ENCODE measurements around the gene CHD5.

Gene CHD5

DNA sequence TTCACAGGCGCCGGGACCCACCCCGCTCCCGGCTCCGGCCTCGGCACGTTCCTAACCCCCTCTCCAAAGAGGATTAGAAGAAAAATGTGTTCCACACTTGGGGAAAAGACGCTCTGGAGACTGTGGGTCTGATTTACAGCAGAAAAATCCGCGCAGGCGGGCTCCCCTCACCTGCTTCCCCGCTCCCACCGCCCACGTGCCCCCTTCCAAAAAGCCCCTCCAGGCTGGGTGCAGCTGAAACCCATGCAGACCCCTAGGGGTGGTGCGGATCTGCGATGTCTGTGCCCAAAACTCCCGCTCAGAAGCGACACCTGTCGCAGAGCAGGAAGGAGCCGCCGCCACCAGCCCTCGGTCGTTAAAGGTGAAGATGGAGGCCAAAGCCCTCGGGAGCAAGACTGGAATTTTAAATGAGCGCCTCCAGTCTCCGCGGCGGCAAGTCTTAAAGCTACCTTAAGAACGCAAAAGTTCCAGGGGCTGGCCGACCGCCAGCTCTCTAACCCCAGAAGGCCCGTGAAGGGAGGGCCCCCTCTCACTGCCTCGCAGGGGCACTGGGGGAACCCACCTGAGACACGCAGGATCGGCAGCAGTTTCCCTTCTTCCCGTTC, 688 bp upstream of the CHD5 start:
- Histone ChIP-seq H3K27me3 (peaks cover 74% of the 10 kb centered on the region), H3K4me1 (ENCODE audit: control insufficient read depth in 1 of 2, insufficient read depth in 1 of 2, low read depth in 1 of 2, low read length in 1 of 2) (peaks cover 22 to 31% of the 10 kb centered on the region in 2 experiments), H3K4me3 (ENCODE audit: low read depth in 1 of 2, low read length in 1 of 2) (no peak overlapping the region), H3K36me3 (no peaks in the 10 kb centered on the region), H3K27ac (no peak overlapping the region), H3K9me3 (no peaks in the 10 kb centered on the region)
- TF ChIP-seq, protein P1, sequence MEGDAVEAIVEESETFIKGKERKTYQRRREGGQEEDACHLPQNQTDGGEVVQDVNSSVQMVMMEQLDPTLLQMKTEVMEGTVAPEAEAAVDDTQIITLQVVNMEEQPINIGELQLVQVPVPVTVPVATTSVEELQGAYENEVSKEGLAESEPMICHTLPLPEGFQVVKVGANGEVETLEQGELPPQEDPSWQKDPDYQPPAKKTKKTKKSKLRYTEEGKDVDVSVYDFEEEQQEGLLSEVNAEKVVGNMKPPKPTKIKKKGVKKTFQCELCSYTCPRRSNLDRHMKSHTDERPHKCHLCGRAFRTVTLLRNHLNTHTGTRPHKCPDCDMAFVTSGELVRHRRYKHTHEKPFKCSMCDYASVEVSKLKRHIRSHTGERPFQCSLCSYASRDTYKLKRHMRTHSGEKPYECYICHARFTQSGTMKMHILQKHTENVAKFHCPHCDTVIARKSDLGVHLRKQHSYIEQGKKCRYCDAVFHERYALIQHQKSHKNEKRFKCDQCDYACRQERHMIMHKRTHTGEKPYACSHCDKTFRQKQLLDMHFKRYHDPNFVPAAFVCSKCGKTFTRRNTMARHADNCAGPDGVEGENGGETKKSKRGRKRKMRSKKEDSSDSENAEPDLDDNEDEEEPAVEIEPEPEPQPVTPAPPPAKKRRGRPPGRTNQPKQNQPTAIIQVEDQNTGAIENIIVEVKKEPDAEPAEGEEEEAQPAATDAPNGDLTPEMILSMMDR (IDR thresholded peaks at IDR 0.05), result no peak

DNA sequence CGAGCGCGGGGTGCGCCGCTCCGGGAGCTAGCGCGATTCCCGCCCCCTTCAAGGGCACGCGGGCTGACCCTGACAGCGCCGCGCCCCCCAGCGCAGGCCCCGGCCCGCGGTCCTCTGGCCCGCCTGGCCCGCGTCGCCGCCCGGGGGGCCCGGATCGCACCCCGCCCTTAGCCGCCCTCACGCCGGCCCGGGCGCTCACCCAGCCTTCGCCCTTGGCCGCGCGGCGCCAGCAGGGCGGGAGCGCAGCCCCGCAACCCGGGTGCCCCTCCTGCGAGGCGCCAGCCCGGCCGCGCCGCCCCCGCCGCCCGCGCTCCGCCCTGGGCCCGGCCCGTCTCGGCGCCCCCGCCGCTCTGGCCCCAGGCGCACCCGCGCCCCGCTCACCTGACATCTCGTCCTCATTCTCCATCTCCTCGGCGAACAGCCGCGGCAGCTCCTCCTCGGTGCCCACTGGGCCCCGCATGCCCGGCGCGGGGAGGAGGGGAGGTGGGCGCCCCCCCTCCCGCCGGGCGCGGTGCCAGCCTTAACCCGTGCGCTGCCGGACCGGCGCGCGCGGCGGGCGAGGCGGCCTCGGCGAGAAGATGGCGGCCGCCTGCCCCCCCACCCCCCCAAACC, 451 bp downstream of the CHD5 start:
- Histone ChIP-seq H3K9me3 (no peaks in the 10 kb centered on the region), H3K4me1 (ENCODE audit: control insufficient read depth in 1 of 2, insufficient read depth in 1 of 2, low read depth in 1 of 2, low read length in 1 of 2) (peaks cover 15 to 22% of the 10 kb centered on the region in 2 experiments), H3K4me3 (ENCODE audit: low read depth in 1 of 2, low read length in 1 of 2) (no peak overlapping the region), H3K27me3 (peaks cover 82% of the 10 kb centered on the region), H3K36me3 (no peaks in the 10 kb centered on the region), H3K27ac (no peak overlapping the region)
- TF ChIP-seq, protein P1 (IDR thresholded peaks at IDR 0.05), result no peak

- peaks cover 86% of the 10 kb centered on the region for H3K27me3 ChIP-seq
- H3K9me3 ChIP-seq, result no peaks in the 10 kb centered on the region
- H3K27ac ChIP-seq, result no peak overlapping the region
- no peaks in the 10 kb centered on the region for H3K36me3 ChIP-seq
- H3K4me3 ChIP-seq (ENCODE audit: low read depth in 1 of 2, low read length in 1 of 2), result no peak overlapping the region
- TF ChIP-seq, protein P1 (IDR thresholded peaks at IDR 0.05), result no peak
- peaks cover 8 to 15% of the 10 kb centered on the region in 2 experiments for H3K4me1 ChIP-seq (ENCODE audit: control insufficient read depth in 1 of 2, insufficient read depth in 1 of 2, low read depth in 1 of 2, low read length in 1 of 2)
Observed at GRCh38 chr1:6178751-6179563, 1.2 kb downstream of the CHD5 start.

DNA sequence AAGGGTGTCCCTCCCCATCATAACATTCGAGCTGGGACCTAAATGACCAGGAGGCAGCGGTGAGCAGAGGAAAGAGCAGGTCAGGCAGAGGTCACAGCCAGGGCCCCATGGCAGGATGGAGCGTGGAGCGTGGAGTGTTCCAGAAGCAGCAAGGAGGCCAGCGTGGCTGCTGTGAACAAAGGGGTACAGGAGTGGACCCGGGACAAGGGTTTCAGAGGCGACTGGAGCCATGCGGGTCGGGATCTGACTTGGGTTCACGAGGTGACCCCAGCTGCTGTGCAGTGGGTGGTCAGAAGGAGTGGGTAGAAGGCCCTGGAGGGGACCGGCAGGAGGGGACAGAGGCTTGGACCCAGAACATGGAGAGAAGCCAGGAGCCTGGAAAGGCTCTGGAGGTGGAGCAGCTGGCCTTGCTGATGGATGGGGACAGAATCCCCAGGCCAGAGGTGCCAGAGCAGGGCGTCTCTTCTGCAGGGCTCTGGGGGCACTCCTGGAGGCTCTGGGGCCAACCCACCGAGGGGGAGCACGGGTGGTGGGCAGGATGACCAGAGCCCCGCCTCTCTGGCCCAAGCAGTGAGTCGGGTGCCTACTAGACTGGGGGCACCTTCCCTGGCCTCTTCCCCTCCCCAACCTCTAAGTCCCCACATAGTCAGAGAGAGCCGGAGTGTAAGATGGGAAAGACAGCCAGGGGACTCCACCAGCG, 2.3 kb downstream of the CHD5 start:
- TF ChIP-seq, protein P1 (IDR thresholded peaks at IDR 0.05), result no peak
- Histone ChIP-seq H3K4me3 (ENCODE audit: low read depth in 1 of 2, low read length in 1 of 2) (no peak overlapping the region), H3K36me3 (no peaks in the 10 kb centered on the region), H3K9me3 (no peaks in the 10 kb centered on the region), H3K27me3 (peaks cover 89% of the 10 kb centered on the region), H3K4me1 (ENCODE audit: control insufficient read depth in 1 of 2, insufficient read depth in 1 of 2, low read depth in 1 of 2, low read length in 1 of 2) (peaks cover 0 to 6% of the 10 kb centered on the region in 2 experiments), H3K27ac (no peak overlapping the region)

- Histone ChIP-seq H3K4me1 (ENCODE audit: control insufficient read depth in 1 of 2, insufficient read depth in 1 of 2, low read depth in 1 of 2, low read length in 1 of 2) (peaks cover 0 to 6% of the 10 kb centered on the region in 2 experiments), H3K36me3 (no peaks in the 10 kb centered on the region), H3K4me3 (ENCODE audit: low read depth in 1 of 2, low read length in 1 of 2) (no peak overlapping the region), H3K27ac (no peak overlapping the region), H3K27me3 (peaks cover 81% of the 10 kb centered on the region), H3K9me3 (no peaks in the 10 kb centered on the region)
- TF ChIP-seq, protein P1 (IDR thresholded peaks at IDR 0.05), result no peak
Observed at GRCh38 chr1:6176779-6177178, 3.3 kb downstream of the CHD5 start.
